GM11168 (cell line): Measurements from ENCODE around the gene LPP.

Experiments used
- in situ Hi-C: fragments of 300-500 bp; cut with MboI; formaldehyde crosslinking; loops from one replicate; pipeline ENCODE4 v1.12.0; 2022; ENCODE audit warnings: low sequenced_read_pairs; ENCODE audit not compliant: unreplicated experiment

LPP gene

DNA sequence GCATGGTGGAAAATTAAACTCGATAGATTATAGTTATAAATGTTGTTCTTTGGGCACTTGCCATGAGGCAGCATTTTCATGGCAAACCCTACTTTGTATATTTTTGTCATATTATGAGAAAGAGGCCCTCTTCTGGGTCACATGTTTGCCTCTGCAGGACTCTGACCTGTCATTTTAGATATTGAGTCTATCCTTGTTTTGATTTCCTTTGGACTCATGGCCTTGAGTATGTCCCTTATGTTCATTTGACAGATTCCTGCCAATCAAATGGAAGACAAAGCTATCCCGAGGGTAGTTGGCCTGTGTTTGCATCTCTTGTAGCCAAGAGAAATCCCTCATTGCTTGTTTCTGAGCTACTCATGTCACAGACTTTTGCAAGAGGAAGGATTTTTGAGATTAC, 226.3 kb downstream of the LPP start:
- in situ Hi-C loops = no loop called here

- in situ Hi-C loops = no loop called here
Observed at GRCh38 chr3:188380722-188381121, 226.8 kb downstream of the LPP start.

GRCh38 chr3:188383748-188384147, 229.8 kb downstream of the LPP start:
- in situ Hi-C loops = no loop called here

- in situ Hi-C loops = no loop called here
Observed at GRCh38 chr3:188385295-188385694, 231.3 kb downstream of the LPP start.

- in situ Hi-C loops = no loop called here
Observed at GRCh38 chr3:188389711-188390342, 235.9 kb downstream of the LPP start.

DNA sequence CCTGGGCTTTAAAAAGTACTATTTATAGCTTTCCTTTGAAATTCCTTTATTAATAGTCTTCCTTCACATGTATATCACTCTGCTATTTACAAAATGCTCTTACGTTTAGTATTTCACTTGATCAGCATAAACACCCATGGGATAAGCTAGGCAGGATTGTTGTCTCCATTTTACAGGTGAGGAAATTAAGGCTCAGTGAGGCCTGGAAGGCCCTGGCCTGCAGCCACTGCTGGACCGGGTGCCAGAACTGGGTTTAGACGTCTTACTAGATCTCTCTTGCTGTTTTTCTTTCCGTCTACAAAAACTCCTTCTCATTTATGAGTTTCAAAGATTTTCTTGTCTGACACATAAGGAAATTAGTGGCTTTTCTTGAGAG, 236.4 kb downstream of the LPP start:
- in situ Hi-C loops = no loop called here

DNA sequence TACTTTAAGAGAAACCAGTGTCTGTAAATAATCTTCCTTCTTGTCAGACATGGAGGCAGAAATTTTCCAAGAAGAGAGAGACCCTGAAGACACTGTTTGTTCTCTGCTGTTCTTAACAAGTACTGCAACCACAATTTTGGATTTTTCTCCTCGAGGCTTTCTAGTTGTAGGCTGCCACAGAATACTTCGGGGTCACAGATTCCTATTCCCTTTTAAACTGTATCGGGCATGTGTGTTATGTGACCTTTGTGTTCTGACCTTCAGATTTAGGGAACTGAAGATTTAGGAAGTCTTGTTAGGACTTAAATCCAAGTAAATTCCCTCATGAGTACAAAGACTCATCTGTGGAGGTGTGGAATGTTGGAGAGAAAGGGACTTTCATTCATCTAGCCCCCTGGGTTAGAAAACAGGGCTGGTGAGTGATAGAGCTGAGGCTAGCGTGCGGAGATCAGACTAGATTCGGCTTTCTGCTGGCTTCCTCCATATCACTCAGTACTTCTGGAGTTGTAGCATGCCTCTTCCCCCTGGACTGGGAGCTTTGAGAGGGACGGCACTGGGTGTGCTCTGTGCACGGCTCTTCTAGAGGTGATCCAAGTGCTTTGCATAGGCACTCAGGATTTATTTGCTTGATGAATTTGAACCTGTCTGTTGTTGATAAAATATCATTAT, 237.0 kb downstream of the LPP start:
- in situ Hi-C loops = no loop called here

DNA sequence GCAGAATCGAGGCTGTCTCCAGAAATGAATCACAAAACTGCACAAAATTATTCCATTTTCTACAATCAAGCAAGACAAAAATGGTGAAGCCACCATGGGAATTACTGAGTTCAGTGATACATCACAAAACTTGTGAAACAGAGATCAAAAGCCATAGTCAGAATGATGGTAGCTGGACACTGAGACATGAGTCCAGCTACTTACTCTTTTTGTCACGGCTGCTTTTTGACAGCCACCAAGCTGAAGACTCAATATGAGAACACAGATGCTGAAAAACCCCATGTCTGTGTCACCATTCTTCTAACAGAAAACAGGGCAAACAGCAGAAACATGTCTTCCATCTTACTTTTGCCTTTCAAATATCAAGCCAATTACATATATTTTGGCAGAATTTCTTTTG, 237.6 kb downstream of the LPP start:
- in situ Hi-C loops = no loop called here

- in situ Hi-C loops = no loop called here
Observed at GRCh38 chr3:188392076-188392475, 238.1 kb downstream of the LPP start.

DNA sequence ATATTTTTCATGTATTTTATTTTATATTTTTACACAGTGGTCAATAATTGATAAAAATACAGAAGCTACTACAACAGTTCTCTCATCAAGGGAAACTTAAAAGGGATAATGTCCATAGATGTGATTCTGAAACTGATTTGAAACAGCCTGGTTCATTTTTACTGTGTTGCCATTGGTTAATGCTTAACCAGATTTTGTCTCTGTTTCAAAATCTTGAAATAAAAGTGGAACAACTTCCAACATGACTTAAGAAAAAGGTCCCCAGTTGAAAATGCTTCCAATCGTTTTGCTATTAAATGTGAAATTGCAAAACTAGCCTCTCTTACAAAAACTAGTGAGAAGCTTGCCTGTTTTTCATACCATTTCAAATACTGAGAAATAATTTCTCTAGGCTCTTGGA, 240.7 kb downstream of the LPP start:
- in situ Hi-C loops = no loop called here

GRCh38 chr3:188396251-188396650, 242.3 kb downstream of the LPP start:
- in situ Hi-C loops = no loop called here

DNA sequence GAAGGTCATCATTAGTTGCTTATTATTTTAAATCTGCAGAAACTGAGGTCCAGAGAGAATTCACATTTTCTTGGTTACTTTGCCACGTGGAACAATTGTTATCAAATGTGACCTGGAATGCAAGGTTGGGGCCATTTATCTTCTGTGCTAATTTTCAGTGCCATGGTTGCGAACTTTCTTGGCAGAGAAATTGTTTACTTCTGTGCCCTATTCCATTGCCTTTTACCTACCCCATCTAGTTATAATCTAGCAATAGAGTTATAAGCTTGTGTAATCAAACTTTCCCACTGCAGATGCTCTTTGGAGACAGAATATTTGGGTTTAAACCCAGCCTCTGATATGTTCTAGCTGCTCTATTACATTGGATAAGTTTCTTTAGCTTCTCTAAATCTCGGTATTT, 242.9 kb downstream of the LPP start:
- in situ Hi-C loops = no loop called here

DNA sequence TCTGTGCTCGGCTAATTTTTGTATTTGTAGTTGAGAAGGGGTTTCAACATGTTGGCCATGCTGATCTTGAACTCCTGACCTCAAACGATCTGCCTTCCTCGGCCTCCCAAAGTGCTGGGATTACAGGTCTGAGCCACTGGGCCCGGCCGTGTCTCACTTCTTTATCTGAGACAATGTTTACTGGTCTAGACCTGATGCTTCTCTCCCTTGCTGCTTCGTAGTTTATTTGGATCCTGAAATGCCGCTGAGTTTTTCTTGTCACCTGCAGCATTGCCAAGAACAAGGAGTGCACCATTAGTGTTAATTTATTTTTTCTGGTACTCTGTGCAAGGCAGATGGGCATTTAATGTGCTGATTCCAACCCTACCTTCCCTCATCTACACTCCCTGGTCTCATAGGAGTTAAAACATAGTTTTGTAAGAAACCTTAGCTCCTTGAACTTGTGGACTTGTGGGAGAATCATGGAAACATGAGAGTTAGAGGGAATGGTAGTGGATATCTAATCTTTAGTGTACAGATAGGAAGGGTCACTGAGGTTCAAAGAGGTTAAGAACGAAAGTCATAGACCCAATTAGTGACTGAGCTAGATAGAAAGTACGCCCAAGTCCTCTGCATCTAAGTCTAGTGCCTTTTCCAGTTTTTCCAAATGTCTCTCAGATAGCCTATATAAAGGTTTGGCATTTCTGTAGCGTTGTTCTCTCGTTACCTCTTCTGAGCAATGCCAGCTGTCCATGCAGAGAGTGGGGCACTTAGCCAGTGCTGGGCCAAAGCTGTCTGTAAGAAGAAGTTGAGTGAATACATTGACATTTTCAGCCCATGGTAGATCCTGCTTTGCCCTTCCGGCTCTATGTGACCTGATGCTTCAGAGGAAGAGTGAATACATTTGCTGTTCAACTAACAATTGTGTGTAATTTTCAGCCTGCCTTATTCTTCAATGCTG, 244.1 kb downstream of the LPP start:
- in situ Hi-C loops = no loop called here

DNA sequence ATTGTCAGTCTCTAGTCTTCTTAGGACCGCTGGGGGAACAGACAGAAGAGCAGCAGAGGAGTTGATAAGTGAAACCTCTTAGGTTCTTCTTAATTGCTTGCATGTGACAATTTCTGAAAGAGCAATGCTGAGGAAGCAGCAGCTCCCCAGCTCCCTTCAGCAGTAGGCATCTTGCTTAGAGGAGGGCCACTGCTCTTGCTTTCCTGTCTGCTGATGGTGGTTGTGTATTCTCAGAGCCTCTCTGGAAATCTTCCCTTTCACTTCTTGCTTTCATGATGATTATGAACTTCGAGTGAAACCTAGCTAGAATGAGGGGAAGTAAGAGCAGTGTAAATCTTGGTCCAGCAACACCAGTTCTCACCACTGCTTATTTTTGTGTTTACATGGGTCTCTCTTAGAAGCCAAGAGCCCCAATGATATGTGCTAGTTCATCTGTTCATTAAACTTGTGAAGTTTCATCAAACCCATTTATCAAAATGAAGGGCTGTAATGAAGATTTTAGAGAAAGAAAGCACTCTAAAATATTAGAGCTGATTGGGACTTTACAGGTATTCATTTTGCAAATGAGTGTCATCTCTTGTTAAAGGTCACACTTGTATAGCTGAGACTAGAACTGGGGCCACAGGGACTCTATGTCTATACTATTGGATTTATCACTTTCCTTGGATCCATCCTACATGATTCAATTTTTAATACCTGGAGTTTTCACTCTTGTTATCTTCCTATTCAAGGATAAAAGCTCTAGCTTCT, 246.7 kb downstream of the LPP start:
- in situ Hi-C loops = no loop called here

DNA sequence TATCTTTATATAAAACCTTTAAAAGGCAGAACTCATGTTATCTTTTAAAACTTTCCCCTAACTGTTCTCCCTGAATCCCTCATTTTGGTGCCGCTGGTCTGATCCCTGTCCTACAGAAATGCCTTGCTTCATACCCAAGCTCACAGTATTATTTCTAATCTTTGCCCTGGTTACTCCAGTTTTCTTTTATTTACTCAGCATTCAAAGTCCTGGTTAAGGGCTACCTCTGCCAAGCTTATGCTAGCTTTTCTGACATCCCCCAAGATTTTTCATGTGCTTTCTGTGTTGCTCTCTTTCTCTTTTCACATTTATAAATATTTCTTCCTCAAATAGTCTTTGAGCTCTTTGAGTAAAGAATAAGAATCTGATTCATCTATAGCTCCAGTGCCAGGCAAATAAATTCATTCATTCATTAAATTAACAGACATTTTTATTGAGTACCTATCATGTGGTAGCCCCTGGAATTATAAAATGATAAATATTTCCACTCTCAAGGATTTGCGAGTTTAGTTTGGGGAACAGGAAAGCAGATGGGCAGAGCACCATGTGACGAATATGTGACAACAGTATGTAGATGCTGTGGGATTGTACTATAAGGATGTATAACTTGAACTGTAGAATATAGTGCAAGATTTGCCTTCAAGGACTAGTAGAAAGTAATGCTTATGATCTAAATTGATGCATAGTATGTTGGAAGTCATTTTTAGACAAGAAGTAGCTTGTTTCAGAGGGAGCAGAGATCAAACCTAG, 247.5 kb downstream of the LPP start:
- in situ Hi-C loops = no loop called here

- in situ Hi-C loops = no loop called here
Observed at GRCh38 chr3:188402229-188402628, 248.3 kb downstream of the LPP start.

DNA sequence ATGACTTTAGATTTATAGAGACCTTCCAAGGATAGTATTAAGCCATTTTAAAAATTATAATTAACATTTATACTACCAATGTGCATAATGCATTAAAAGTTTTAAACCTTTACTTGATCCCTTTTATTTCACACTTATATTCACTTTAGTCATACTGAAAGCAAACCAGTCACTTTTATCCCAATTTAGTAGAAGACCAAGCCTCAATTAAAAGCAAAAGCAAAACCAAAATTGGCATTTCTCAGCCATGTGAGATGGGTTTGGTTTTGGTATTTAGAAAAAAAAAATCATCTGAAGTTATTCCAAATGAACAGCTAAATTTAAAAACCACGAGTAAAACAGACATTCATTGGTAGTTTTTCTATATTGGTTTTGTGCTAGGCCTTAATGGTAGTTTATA, 249.4 kb downstream of the LPP start:
- in situ Hi-C loops = no loop called here

- in situ Hi-C loops = no loop called here
Observed at GRCh38 chr3:188404124-188404523, 250.2 kb downstream of the LPP start.

DNA sequence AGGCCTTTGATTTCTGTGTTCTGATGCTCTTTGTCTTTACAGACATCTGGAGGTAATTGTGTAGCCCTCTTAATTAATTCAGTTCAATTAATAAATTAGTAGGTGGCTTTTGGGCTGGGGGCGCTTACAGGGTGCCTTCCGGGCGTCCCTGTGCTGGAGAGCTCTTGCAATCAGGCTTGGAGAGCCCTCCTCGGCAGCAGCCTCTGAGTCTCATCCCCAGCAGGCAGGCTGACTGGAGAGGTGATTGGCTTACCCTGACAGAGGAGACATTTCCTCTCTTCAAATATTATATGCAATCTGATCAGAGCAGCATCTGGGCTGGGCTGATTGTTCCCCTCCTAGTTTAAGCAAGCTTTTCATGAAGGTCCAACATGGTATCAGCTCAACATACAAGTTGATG, 250.7 kb downstream of the LPP start:
- in situ Hi-C loops = no loop called here
